DMS 273 treated with DMSO at 0.1 percent for 48 hours (cell line): ENCODE results near the gene TMEM209.
"Not testable (repeated sequence)": the region's sequence is repeated elsewhere in the genome, so short reads cannot be mapped to it uniquely, and the experiment has no call there.

Experiments used
- DNase-seq: peaks from one replicate; lab custom pipeline; 2025; lab: John Stamatoyannopoulos, UW

TMEM209 gene

GRCh38 chr7:130218806-130219620 lies 13.8 kb upstream of the TMEM209 start:
- no peak for DNase-seq

GRCh38 chr7:130216750-130217149 lies 11.5 kb upstream of the TMEM209 start:
- no peak for DNase-seq

- DNase-seq, result no peak
These were observed 10.8 kb upstream of the TMEM209 start for GRCh38 chr7:130216025-130216424.

- no peak for DNase-seq
These were observed 8.6 kb upstream of the TMEM209 start for GRCh38 chr7:130213828-130214227.

GRCh38 chr7:130210181-130210935 lies 5.2 kb upstream of the TMEM209 start:
- DNase-seq, result no peak

- DNase-seq, result no peak
These were observed 3.3 kb upstream of the TMEM209 start for GRCh38 chr7:130208516-130208915.

GRCh38 chr7:130207642-130208041 lies 2.4 kb upstream of the TMEM209 start, which contains the start of gene SSMEM1:
Gene SSMEM1 (plus strand): TSS chr7:130207860. CDS start chr7:130207911, 51 bp downstream.
- no peak for DNase-seq

GRCh38 chr7:130207033-130207432 lies 1.8 kb upstream of the TMEM209 start:
- DNase-seq, result no peak

- DNase-seq, result no peak
These were observed 3.4 kb downstream of the TMEM209 start for GRCh38 chr7:130201796-130202195.

- no peak for DNase-seq
These were observed 8.1 kb downstream of the TMEM209 start for GRCh38 chr7:130197094-130197493.

GRCh38 chr7:130196476-130196875 lies 8.7 kb downstream of the TMEM209 start:
- DNase-seq, result no peak

- no peak for DNase-seq
These were observed 9.8 kb downstream of the TMEM209 start for GRCh38 chr7:130195396-130195795.

- DNase-seq, result no peak
These were observed 13.4 kb downstream of the TMEM209 start for GRCh38 chr7:130191791-130192190.

GRCh38 chr7:130189343-130189742 lies 15.9 kb downstream of the TMEM209 start:
- no peak for DNase-seq

- DNase-seq, result no peak
These were observed 17.8 kb downstream of the TMEM209 start for GRCh38 chr7:130187360-130187759.

GRCh38 chr7:130184349-130184748 lies 20.9 kb downstream of the TMEM209 start:
- not testable (repeated sequence) for DNase-seq

GRCh38 chr7:130182990-130183389 lies 22.2 kb downstream of the TMEM209 start:
- DNase-seq, result no peak

GRCh38 chr7:130181263-130181605 lies 24.0 kb downstream of the TMEM209 start:
- no peak for DNase-seq

- no peak for DNase-seq
These were observed 24.5 kb downstream of the TMEM209 start for GRCh38 chr7:130180571-130181262.

- DNase-seq, result no peak
These were observed 25.6 kb downstream of the TMEM209 start for GRCh38 chr7:130179631-130180030.

- no peak for DNase-seq
These were observed 27.0 kb downstream of the TMEM209 start for GRCh38 chr7:130178251-130178650.

GRCh38 chr7:130174237-130174959 lies 30.8 kb downstream of the TMEM209 start:
- no peak for DNase-seq
